SK-N-SH (cell line): ENCODE results near the gene CPLANE2.

Experiments
- CHD2 ChIP-seq: fragments of 150-350 bp; IDR thresholded peaks from 2 replicates; pipeline ENCODE4 v1.6.1; 2018; ENCODE audit warnings: low read length; ENCODE audit not compliant: partially characterized antibody
- ELF1 ChIP-seq: IDR thresholded peaks from 2 replicates; pipeline ENCODE4 v1.4.0; 2012
- EP300 ChIP-seq, 2 experiments: IDR thresholded peaks; 2 replicates each; pipeline versions ENCODE4 v1.4.0 to v1.6.1; 2012; ENCODE audit warnings: borderline replicate concordance in 1 of 2, low read depth in 1 of 2, low read length in 1 of 2
- FOXM1 ChIP-seq: IDR thresholded peaks from 2 replicates; pipeline ENCODE4 v1.4.0; 2012; ENCODE audit warnings: low read depth, mild to moderate bottlenecking
- JUND ChIP-seq: IDR thresholded peaks from 2 replicates; pipeline ENCODE4 v1.4.0; 2012
- MEF2A ChIP-seq: IDR thresholded peaks from 2 replicates; pipeline ENCODE4 v1.4.0; 2012; ENCODE audit warnings: low read depth, borderline replicate concordance
- MXI1 ChIP-seq: IDR thresholded peaks from 2 replicates; pipeline ENCODE4 v1.6.1; 2012; ENCODE audit warnings: mild to moderate bottlenecking, low read depth, low read length, improper control_type of control experiment
- POLR2AphosphoS5 ChIP-seq: IDR thresholded peaks from 2 replicates; pipeline ENCODE4 v1.6.1; 2012; ENCODE audit warnings: low read depth, low read length
- RAD21 ChIP-seq: IDR thresholded peaks from 2 replicates; pipeline ENCODE4 v1.6.1; 2012; ENCODE audit warnings: mild to moderate bottlenecking, low read length
- REST ChIP-seq: IDR thresholded peaks from 2 replicates; pipeline ENCODE4 v1.6.1; 2012; ENCODE audit warnings: mild to moderate bottlenecking, low read depth, low read length, moderate library complexity
- SMC3 ChIP-seq: IDR thresholded peaks from 2 replicates; pipeline ENCODE4 v1.6.1; 2012; ENCODE audit warnings: low read depth, low read length, improper control_type of control experiment
- TEAD4 ChIP-seq: IDR thresholded peaks from 2 replicates; pipeline ENCODE4 v1.4.0; 2012; ENCODE audit warnings: mild to moderate bottlenecking, borderline replicate concordance; ENCODE audit not compliant: insufficient read depth
- TF ChIP-seq, protein P1 (sequence below): fragments of 200-600 bp; sonication (generic); IDR thresholded peaks from 2 replicates; pipeline ENCODE4 v1.6.1; 2017; ENCODE audit warnings: antibody characterized with exemption, mild to moderate bottlenecking, moderate library complexity

DNA sequence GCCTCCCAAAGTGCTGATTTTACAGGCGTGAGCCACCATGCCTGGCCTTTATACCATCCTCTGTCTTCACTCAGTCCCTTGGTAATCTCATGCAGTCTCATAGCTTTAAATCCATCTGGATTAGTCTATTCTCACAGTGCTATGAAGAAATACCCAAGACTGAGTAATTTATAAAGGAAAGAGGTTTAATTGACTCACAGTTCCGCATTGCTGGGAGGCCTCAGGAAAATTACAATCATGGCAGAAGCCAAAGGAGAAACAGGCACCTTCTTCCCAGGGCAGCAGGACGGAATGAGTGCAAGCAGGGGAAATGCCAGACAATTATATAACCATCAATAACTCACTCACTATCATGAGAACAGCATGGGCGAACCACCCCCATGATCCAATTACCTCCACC is 49.1 kb upstream of the CPLANE2 start:
- TF ChIP-seq, protein P1, sequence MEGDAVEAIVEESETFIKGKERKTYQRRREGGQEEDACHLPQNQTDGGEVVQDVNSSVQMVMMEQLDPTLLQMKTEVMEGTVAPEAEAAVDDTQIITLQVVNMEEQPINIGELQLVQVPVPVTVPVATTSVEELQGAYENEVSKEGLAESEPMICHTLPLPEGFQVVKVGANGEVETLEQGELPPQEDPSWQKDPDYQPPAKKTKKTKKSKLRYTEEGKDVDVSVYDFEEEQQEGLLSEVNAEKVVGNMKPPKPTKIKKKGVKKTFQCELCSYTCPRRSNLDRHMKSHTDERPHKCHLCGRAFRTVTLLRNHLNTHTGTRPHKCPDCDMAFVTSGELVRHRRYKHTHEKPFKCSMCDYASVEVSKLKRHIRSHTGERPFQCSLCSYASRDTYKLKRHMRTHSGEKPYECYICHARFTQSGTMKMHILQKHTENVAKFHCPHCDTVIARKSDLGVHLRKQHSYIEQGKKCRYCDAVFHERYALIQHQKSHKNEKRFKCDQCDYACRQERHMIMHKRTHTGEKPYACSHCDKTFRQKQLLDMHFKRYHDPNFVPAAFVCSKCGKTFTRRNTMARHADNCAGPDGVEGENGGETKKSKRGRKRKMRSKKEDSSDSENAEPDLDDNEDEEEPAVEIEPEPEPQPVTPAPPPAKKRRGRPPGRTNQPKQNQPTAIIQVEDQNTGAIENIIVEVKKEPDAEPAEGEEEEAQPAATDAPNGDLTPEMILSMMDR: no peak
- TF ChIP-seq TEAD4: no peak
- TF ChIP-seq RAD21: no peak
- TF ChIP-seq JUND: no peak
- TF ChIP-seq SMC3: no peak
- TF ChIP-seq ELF1: no peak
- TF ChIP-seq POLR2AphosphoS5: no peak
- no peak for TF ChIP-seq MEF2A
- no peak for TF ChIP-seq REST
- TF ChIP-seq FOXM1: no peak
- no peak for TF ChIP-seq CHD2
- TF ChIP-seq EP300 (IDR thresholded peaks at IDR 0.05; ENCODE audit: borderline replicate concordance in 1 of 2, low read depth in 1 of 2, low read length in 1 of 2): no peak
- TF ChIP-seq MXI1: no peak
